GM10266 (cell line): ENCODE measurements around the gene TAGLN3.

ENCODE experiments used
- DNase-seq: peaks from one replicate; pipeline ENCODE4 v3.0.0; 2012; ENCODE audit errors: extremely low spot score
- TF ChIP-seq, protein P1 (sequence below): IDR thresholded peaks from 2 replicates; pipeline ENCODE4 v1.5.1; 2012; ENCODE audit warnings: mild to moderate bottlenecking, low read depth; ENCODE audit not compliant: control insufficient read depth, insufficient read depth; ENCODE audit errors: missing control alignments

Gene TAGLN3

DNA sequence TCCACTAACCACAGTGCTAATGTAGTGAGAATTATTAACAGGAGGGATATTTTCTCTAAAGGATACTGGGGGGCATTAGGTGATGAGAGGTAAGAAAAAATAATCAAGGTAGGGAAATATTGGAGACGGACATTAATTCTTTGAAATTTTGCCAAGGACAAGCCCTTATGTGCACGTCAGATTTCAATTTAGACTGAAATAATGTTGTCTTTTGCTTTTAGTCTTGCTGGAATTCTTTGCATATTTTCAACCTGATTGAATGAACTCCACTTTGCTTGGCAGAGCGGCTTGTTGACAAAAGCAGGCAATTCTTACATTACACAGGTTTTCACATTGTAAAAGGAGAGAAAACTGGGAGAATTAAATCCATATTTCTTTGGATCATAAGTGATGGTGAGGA is 62.4 kb downstream of the TAGLN3 start:
- no peak for DNase-seq
- TF ChIP-seq, protein P1, sequence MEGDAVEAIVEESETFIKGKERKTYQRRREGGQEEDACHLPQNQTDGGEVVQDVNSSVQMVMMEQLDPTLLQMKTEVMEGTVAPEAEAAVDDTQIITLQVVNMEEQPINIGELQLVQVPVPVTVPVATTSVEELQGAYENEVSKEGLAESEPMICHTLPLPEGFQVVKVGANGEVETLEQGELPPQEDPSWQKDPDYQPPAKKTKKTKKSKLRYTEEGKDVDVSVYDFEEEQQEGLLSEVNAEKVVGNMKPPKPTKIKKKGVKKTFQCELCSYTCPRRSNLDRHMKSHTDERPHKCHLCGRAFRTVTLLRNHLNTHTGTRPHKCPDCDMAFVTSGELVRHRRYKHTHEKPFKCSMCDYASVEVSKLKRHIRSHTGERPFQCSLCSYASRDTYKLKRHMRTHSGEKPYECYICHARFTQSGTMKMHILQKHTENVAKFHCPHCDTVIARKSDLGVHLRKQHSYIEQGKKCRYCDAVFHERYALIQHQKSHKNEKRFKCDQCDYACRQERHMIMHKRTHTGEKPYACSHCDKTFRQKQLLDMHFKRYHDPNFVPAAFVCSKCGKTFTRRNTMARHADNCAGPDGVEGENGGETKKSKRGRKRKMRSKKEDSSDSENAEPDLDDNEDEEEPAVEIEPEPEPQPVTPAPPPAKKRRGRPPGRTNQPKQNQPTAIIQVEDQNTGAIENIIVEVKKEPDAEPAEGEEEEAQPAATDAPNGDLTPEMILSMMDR: no peak
